Measurements from ENCODE around the gene KIF9. TPM values are rescaled to one million over a fixed set of nuclear protein-coding genes. Genes with fewer than 3 reads are reported as not detected.
"Not testable (repeated sequence)": the region's sequence is repeated elsewhere in the genome, so short reads cannot be mapped to it uniquely, and the experiment has no call there.

KIF9 gene
- polyA plus RNA-seq, 1 donor (not counting 4 experiments of a cell fraction or from before 2014, with no cell fraction given), result 9.2 TPM

DNA sequence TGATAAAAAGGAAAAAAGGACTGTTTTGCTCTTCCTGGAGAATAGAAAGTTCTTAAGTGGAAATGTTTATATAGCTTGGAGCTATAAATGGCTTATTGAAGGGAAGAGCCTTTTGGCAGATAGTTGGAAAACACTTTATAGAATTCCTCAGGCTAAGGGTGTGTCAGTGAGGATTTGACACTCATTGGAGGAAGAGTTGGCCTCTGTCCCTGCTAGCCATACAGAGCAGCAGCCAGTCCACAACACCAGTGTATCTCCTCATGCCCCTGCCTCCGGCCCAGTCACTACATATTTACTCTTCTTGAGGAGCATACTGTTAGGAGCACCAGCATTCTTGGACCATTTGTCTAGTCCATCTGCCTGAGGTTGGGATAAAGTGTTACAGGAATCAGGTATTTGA lies 36.3 kb upstream of the KIF9 start:
- dilution Hi-C loops (cut with MboI; ENCODE audit: extremely low pct_ligation_motif_present, low sequenced_read_pairs), result no loop called here
- Histone ChIP-seq H3K4me2 (ENCODE audit: control insufficient read depth, extremely low read depth, insufficient read depth, low read depth, low read length) (no peak overlapping the region), H3K79me2 (ENCODE audit: control insufficient read depth, insufficient read depth, low read length) (peaks cover 2% of the 10 kb centered on the region), H3K9me3 (ENCODE audit: control insufficient read depth, low read depth, low read length) (no peaks in the 10 kb centered on the region), H3K27me3 (ENCODE audit: control insufficient read depth, extremely low read depth, insufficient read depth, low read length) (no peaks in the 10 kb centered on the region), H3K36me3 (ENCODE audit: control insufficient read depth in 2 of 2, extremely low read depth in 1 of 2, insufficient read depth in 2 of 2, low read length in 2 of 2) (peaks cover 14 to 22% of the 10 kb centered on the region in 2 experiments), H3K9me1 (ENCODE audit: control insufficient read depth, extremely low read depth, insufficient read depth, low read length) (no peaks in the 10 kb centered on the region), H3K4me3 (ENCODE audit: control insufficient read depth in 2 of 3, extremely low read depth in 1 of 3, insufficient read depth in 2 of 3, low read depth in 1 of 3, low read length in 3 of 3) (no peak overlapping the region), H3K27ac (ENCODE audit: control insufficient read depth, insufficient read depth, low read length) (no peak overlapping the region), H2AFZ (ENCODE audit: control insufficient read depth, low read length) (no peak overlapping the region), H4K20me1 (ENCODE audit: control insufficient read depth, extremely low read depth, insufficient read depth, low read length) (no peaks in the 10 kb centered on the region), H3K4me1 (ENCODE audit: control insufficient read depth, extremely low read depth, insufficient read depth, low read length) (peaks cover 11% of the 10 kb centered on the region), H3K9ac (ENCODE audit: control insufficient read depth, extremely low read depth, insufficient read depth, low read length) (no peak overlapping the region)
- FAIRE-seq (no peak), DNase-seq (ENCODE audit: low read depth, low spot score) (no peak)
- TF ChIP-seq EZH2 (IDR thresholded peaks at IDR 0.05; ENCODE audit: low read length), result no peak
- no peak for TF ChIP-seq CTCF (optimal IDR thresholded peaks at IDR 0.05 in 1 of 3, IDR thresholded peaks at IDR 0.05 in 1 of 3, conservative IDR thresholded peaks at IDR 0.05 in 1 of 3; ENCODE audit: extremely low read depth in 1 of 3, insufficient read depth in 2 of 3, low read length in 3 of 3)

DNA sequence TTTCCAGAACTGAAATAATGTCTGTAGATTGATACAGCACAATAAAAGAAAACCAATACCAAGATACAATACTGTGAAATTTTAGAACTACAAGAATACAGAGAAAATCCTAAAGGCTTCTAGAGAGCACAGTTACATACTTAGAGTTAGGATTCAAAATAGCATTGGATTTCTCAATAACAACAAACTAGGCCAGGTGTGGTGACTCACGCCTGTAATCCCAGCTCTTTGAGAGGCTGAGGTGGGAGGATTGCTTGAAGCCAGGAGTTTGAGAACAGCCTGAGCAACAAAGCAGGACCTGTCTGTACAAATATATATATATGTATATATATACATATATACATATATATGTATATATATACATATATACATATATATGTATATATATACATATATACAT lies 33.6 kb upstream of the KIF9 start:
- DNase-seq (ENCODE audit: low read depth, low spot score); H3K27ac ChIP-seq (ENCODE audit: control insufficient read depth, insufficient read depth, low read length); H3K9me1 ChIP-seq (ENCODE audit: control insufficient read depth, extremely low read depth, insufficient read depth, low read length); H2AFZ ChIP-seq (ENCODE audit: control insufficient read depth, low read length); H3K4me1 ChIP-seq (ENCODE audit: control insufficient read depth, extremely low read depth, insufficient read depth, low read length); dilution Hi-C loops (cut with MboI; ENCODE audit: extremely low pct_ligation_motif_present, low sequenced_read_pairs); FAIRE-seq; H3K9ac ChIP-seq (ENCODE audit: control insufficient read depth, extremely low read depth, insufficient read depth, low read length); H3K27me3 ChIP-seq (ENCODE audit: control insufficient read depth, extremely low read depth, insufficient read depth, low read length); H3K9me3 ChIP-seq (ENCODE audit: control insufficient read depth, low read depth, low read length); H4K20me1 ChIP-seq (ENCODE audit: control insufficient read depth, extremely low read depth, insufficient read depth, low read length); H3K36me3 ChIP-seq (ENCODE audit: control insufficient read depth in 2 of 2, extremely low read depth in 1 of 2, insufficient read depth in 2 of 2, low read length in 2 of 2); H3K4me3 ChIP-seq (ENCODE audit: control insufficient read depth in 2 of 3, extremely low read depth in 1 of 3, insufficient read depth in 2 of 3, low read depth in 1 of 3, low read length in 3 of 3); H3K79me2 ChIP-seq (ENCODE audit: control insufficient read depth, insufficient read depth, low read length); H3K4me2 ChIP-seq (ENCODE audit: control insufficient read depth, extremely low read depth, insufficient read depth, low read depth, low read length): not testable (repeated sequence)

DNA sequence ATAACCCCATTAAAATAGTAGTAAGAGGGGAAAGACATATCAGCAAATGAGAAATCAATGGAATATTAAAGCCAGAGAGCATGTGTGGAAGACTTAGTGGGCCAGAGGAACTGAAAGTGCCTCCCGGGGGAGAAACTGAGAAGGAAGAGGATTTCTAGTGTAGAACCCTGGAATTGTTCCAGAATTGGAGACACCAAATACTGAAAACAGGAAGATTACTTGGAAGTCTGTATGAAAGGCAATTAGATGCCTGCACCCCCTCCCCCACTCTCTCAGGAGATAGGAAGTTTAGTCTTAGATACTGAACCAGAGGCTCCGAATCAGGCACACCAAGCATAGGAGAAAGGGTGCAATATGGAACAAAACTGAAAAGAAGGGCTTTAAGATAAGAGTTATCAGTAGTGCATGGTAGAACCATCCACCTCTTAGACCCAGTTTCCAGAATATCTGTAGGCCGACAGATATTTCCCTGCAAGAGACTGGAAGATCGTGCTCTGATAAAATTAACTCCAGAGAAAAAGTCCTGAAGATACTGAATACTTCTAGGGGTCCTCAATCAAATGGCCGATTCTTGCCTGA lies 32.6 kb upstream of the KIF9 start:
- no peaks in the 10 kb centered on the region for H3K9me3 ChIP-seq (ENCODE audit: control insufficient read depth, low read depth, low read length)
- no peak for FAIRE-seq
- peaks cover 3% of the 10 kb centered on the region for H3K4me1 ChIP-seq (ENCODE audit: control insufficient read depth, extremely low read depth, insufficient read depth, low read length)
- no peak overlapping the region for H2AFZ ChIP-seq (ENCODE audit: control insufficient read depth, low read length)
- peaks cover 9% of the 10 kb centered on the region for H3K79me2 ChIP-seq (ENCODE audit: control insufficient read depth, insufficient read depth, low read length)
- no peaks in the 10 kb centered on the region for H3K9me1 ChIP-seq (ENCODE audit: control insufficient read depth, extremely low read depth, insufficient read depth, low read length)
- no peak overlapping the region for H3K27ac ChIP-seq (ENCODE audit: control insufficient read depth, insufficient read depth, low read length)
- TF ChIP-seq EZH2 (IDR thresholded peaks at IDR 0.05; ENCODE audit: low read length) (no peak), CTCF (optimal IDR thresholded peaks at IDR 0.05 in 1 of 3, IDR thresholded peaks at IDR 0.05 in 1 of 3, conservative IDR thresholded peaks at IDR 0.05 in 1 of 3; ENCODE audit: extremely low read depth in 1 of 3, insufficient read depth in 2 of 3, low read length in 3 of 3) (no peak)
- H3K9ac ChIP-seq (ENCODE audit: control insufficient read depth, extremely low read depth, insufficient read depth, low read length), result no peak overlapping the region
- H3K36me3 ChIP-seq (ENCODE audit: control insufficient read depth in 2 of 2, extremely low read depth in 1 of 2, insufficient read depth in 2 of 2, low read length in 2 of 2), result peaks cover 2 to 4% of the 10 kb centered on the region in 2 experiments
- peaks cover under 1% of the 10 kb centered on the region for H4K20me1 ChIP-seq (ENCODE audit: control insufficient read depth, extremely low read depth, insufficient read depth, low read length)
- dilution Hi-C loops (cut with MboI; ENCODE audit: extremely low pct_ligation_motif_present, low sequenced_read_pairs), result no loop called here
- no peak overlapping the region for H3K4me3 ChIP-seq (ENCODE audit: control insufficient read depth in 2 of 3, extremely low read depth in 1 of 3, insufficient read depth in 2 of 3, low read depth in 1 of 3, low read length in 3 of 3)
- H3K4me2 ChIP-seq (ENCODE audit: control insufficient read depth, extremely low read depth, insufficient read depth, low read depth, low read length), result no peak overlapping the region
- H3K27me3 ChIP-seq (ENCODE audit: control insufficient read depth, extremely low read depth, insufficient read depth, low read length), result no peaks in the 10 kb centered on the region
- no peak for DNase-seq (ENCODE audit: low read depth, low spot score)

Data from keratinocyte (primary cell).